HG02678 (cell line): Measurements from ENCODE around the gene PM20D1.
"Not testable (repeated sequence)": the region's sequence is repeated elsewhere in the genome, so short reads cannot be mapped to it uniquely, and the experiment has no call there.

Experiments used
- ATAC-seq: cut with Tn5 transposase; IDR thresholded peaks from one replicate; pipeline ENCODE4 v1.9.1; 2021; ENCODE audit warnings: mild to moderate bottlenecking, moderate library complexity; ENCODE audit not compliant: unreplicated experiment

PM20D1 gene, protein sequence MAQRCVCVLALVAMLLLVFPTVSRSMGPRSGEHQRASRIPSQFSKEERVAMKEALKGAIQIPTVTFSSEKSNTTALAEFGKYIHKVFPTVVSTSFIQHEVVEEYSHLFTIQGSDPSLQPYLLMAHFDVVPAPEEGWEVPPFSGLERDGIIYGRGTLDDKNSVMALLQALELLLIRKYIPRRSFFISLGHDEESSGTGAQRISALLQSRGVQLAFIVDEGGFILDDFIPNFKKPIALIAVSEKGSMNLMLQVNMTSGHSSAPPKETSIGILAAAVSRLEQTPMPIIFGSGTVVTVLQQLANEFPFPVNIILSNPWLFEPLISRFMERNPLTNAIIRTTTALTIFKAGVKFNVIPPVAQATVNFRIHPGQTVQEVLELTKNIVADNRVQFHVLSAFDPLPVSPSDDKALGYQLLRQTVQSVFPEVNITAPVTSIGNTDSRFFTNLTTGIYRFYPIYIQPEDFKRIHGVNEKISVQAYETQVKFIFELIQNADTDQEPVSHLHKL

DNA sequence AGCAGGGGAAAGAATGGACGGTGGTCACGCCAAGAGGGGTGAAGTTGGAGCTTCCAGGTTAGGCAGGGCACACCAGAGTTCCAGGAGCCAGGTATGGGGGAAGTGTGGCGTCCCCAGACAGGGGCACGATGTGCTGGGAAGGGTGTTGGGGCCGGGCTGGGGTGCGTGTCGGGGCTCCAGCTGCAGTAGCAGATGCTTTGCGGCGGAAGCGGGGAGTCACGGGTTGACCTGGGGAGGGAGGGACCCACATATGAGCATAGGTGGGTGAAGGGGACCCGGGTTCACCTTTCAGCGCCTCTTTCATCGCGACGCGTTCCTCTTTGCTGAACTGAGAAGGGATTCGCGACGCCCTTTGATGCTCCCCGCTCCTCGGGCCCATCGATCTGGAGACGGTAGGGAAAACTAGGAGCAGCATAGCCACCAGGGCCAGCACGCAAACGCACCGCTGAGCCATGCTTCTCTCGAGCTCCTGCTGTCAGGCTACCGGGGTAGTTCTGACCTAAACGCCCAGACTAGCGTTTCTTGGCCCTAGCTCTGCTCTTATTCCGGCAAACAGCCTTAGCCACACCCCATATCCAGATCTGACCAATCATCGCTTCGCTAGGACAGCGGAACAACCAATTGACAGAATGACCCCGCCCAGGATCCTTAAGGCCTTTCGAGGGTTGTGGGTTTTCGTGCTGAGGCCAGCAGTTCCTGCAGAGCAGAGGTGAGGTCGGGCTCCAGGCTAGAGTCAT lies at the start of gene PM20D1:
Gene PM20D1 (minus strand): TSS at position 514 of the 737 bp plus-strand sequence. CDS start 60 bp downstream, at position 454.
- peak; percentile 78 for ATAC-seq

DNA sequence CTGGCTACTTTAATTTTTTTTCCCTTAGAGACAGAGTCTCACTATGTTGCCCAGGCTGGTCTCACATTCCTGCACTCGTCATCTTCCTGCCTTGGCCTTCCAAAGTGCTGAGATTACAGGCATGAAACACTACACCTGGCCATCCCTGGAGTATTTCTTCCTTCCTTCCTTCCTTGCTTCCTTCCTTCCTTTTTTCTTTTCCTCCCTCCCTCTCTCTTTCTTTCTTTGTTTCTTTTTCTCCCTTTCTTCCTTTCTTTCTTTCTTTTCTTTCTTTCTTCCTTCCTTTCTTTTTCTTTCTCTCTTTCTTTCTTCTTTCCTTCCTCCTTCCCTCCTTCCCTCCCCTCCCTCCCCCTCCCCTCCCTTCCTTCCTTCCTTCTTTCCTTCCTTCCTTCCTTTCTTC lies 46.4 kb upstream of the PM20D1 start:
- no peak for ATAC-seq

DNA sequence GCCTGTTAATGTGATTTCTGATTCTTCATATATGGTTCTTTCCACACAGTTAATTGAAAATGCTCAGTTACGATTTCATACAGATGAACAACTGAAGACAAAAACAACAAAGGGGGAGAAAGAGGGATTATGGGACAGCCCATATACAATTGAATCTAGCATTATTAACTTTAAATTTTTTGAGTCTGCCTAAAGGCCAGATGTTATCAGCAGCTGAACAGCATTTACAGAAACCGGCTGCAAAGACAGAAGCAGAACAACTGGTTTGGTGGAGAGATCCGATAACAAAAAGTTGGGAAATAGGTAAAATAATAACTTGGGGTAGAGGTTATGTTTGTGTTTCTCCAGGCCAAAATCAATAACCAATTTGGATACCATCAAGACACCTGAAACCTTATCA lies 44.2 kb upstream of the PM20D1 start:
- ATAC-seq = not testable (repeated sequence)

DNA sequence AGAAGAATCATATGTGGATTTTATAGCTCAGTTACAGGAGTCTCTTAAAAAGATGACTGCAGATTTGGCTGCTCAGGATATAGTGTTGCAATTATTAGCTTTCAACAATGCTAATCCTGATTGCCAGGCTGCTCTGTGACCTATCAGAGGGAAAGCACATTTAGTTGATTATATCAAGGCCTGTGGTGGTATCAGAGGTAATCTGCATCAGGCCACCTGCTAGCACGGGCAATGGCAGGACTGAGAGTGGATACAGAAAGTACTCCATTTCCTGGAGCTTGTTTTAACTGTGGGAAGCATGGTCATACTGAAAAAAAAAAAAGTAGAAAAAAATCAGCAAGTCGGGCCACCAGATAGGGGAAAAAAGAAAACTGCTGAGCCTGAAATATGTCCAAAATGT lies 42.2 kb upstream of the PM20D1 start:
- not testable (repeated sequence) for ATAC-seq

DNA sequence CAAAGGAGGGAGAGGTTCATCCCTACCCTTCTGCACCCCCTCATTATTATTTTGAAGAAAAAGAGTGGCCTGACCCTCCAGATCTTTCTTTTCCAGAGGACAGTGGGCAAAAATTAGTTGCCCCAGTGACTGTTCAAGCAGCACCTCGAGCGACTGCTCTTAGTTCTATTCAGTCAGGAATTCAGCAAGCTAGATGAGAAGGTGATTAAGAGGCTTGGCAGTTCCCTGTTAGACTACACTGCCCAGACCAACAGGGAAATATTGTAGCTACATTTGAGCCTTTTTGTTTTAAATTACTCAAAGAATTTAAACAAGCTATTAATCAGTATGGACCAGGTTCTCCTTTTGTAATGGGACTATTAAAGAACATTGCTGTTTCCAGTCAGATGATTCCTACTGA lies 41.5 kb upstream of the PM20D1 start:
- not testable (repeated sequence) for ATAC-seq

DNA sequence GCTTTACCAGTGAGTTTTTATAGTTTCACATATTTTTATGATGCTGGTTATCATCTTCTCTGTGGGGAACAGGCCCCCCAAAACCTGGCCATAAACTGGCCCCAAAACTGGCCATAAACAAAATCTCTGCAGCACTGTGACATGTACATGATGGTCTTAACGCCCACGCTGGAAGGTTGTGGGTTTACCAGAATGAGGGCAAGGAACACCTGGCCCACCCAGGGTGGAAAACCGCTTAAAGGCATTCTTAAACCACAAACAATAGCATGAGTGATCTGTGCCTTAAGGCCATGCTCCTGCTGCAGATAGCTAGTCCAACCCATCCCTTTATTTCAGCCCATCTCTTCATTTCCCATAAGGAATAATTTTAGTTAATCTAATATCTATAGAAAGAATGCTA lies 40.7 kb upstream of the PM20D1 start:
- ATAC-seq = not testable (repeated sequence)

DNA sequence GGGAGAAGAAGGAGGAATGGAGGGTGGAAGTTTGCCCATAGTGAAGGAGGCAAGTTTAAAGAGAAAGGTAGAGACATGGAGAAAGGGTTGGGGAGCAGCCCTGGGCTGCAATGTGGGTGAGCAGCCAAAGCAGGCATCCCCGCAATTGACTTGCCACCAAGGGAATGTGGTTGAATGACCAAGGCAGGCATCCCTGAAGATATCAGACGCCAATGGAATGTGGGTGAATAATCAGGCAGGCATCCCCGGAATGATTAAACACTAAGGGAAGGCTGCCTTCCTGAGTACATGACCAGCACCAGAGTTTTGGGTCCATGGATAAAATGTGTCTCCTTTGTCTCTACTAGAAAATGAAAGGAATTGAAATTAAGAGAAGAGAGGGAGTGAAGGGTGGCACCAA lies 39.8 kb upstream of the PM20D1 start:
- ATAC-seq = not testable (repeated sequence)

DNA sequence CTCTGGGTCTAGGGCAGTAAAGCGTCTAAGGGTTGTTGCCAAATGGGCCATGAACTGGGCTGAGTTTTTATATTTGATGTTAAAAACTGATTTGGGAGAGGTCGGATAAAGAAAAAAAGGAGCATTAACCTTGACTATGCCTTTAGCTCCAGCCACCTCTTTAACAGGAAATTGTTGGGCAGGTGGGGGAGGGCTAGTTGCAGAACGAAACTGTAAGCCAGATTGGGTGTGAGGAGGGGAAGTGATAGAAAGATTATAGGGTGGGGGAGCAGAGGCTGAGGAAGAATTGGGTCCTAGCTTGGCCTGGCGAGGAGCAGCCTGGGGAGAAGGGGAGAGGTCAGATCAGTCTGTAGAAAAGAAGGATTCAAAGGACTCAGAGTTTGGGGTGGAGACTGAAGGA lies 39.1 kb upstream of the PM20D1 start:
- not testable (repeated sequence) for ATAC-seq

DNA sequence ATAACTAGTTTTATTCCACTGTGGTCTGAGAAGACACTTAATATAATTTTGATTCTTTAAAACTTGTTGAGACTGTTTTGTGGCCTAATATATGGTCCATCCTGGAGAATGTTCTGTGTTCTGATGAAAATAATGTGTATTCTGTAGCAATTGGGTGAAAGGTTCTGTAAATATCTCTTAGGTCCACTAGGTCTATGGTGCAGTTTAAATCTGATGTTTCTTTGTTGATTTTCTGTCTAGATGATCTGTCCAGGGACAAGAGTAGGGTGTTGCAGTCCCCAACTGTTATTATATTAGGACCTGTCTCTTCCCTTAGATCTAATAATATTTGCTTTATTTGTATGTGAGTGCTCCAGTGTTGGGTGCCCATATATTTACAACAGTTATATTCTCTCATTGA lies 33.9 kb upstream of the PM20D1 start:
- ATAC-seq = no peak

DNA sequence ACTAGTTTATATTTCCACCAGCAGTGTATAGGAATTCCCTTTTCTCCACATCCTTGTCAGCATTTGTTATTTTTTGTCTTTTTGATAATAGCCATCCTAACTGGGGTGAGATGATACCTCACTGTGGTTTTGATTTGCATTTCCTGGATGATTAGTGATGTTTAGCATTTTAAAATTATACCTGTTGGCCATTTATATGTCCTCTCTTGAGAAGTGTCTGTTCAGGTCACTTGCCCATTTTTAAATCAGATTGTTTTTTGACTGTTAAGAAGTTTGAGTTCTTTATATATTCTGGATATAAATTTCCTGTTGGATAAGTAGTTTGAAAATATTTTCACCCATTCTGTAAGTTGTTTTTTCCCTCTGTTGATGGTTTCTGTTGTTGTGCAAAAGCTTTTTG lies 31.0 kb upstream of the PM20D1 start:
- no peak for ATAC-seq

DNA sequence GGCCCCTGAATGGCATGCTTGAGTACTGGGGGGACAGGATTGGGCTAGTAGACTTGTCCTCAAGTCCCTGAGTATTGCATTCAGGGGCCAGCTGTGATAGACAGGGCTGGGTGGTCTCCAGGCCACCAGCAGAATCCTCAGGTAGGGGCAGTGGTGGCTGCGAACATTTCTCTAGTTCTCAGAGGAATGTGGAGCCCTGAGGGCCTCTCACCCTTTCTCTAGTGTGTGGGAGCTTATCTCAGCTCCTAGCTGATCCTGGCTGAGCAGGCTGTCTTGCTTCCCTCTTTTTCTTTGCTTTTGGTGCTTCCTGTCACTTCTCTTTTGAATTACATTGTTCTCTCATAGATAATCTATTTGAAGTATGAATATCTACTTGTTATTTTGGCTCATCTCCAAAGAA lies 30.0 kb upstream of the PM20D1 start:
- no peak for ATAC-seq

DNA sequence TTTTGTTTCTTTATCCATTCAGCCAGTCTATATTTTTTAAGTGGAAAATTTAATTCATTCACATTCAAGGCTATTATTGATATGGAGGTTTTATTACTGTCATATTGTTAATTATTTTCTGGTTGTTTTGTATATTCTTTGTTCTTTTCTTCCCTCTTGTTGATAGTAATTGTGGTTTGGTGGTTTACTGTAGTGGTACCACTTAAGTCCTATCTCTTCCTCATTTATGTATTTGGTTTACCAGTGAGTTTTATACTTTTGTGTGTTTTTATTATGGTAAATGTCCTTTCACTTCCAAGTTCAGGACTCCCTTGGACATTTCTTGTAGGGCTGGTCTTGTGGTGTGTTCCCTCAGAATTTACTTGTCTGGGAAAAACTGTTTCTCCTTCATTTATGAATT lies 28.1 kb upstream of the PM20D1 start:
- ATAC-seq = no peak

DNA sequence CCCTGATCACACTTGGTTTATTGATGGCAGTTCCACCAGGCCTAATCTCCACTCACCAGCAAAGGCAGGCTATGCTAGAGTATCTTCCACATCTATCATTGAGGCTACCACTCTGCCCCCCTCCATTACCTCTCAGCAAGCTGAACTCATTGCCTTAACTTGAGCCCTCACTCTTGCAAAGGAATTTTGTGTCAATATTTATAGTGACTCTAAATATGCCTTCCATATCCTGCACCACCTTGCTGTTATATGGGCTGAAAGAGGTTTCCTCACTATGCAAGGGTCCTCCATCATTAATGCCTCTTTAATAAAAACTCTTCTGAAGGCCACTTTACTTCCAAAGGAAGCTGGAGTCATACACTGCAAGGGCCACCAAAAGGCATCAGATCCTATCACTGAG lies 23.2 kb upstream of the PM20D1 start:
- ATAC-seq = not testable (repeated sequence)

DNA sequence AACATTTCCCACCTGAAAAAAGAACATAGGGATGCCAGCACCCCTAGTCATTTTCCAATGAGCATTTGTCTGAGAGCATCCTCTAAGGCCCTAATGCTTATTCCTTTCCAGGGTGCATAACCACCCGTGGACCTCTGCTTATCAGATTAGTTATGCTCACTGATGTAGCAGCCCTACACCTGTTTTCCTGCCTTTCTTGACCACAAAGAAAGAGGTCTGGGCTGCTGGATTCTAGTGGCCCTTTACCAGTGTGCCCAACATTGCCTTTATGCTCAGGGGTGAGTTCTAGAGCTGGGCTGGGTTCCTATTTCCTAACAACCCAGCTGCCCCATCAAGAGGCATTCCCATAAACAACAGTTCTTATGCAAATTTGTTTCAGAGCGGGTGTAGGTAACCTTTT lies 20.3 kb upstream of the PM20D1 start:
- no peak for ATAC-seq

DNA sequence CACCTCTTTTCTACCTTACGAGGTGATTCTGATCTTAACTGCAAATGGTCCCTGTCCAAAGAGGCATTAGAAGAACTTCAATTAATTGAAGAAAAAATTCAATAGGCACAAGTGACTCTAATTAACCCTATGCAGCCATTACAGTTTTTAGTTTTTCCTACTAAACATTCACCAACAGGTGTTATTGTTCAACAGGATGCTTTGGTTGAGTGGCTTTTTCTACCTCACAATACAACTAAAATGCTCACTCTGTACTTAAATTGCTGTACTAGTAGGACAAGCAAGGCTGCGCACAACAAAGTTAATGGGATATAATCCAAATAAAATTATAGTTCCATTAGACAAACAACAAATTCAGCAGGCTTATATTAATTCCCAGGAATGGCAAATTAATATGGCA lies 11.6 kb upstream of the PM20D1 start:
- ATAC-seq = no peak

DNA sequence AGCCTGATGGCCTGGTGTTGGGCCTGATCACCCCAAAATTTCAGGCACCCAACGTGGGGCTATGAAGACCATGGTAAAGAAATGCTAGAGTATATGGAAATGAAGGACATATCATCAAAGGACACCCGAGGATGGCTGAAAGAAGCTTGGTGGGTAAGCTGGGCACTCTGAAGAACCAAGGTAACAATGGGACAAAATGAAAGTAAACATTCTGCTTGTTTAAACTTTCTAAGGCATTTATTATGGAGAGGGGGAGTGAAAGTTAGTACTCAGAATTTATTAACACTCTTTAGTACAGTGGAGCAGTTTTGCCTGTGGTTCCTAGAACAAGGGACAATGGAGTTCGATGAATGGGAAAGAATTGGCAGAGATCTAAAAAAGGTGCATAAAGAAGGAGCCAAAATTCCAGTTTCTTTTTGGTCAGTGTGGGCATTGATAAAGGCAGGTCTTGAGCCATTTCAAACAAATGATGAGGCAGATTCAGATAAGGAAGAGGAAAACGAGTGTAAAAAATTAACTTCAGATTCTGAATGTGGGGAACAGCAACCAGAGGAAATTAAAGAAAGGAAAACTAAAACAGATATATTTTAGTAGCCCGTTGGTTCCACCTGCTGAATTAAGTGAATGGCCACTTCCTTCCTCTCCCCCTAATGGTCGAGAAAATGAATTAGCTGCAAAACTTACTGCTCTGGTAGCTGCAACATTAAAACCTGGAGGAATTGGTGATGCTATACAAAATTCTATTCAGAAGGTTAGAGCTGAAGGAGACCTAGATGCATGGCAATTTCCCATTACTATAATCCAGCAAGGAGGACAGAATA lies 8.4 kb upstream of the PM20D1 start:
- ATAC-seq = no peak

DNA sequence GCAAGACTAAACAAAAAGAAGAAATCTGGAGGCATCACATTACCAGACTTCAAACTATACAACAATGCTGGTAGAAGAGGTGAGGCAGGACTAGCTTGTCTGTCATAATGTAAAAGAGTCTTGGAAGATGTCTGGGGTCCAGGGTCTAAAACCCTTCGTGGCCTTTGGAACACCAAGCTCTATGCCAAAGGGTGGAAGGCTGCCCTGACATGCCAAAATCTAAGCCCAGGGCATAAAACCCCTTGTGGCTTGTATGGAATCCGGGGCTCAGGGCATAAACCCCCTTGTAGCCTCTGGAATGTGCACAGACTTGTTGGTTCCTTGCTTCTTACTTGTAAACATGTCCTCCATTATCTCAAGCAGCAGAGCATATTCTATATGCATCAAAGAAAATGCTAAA lies 7.6 kb upstream of the PM20D1 start:
- not testable (repeated sequence) for ATAC-seq

DNA sequence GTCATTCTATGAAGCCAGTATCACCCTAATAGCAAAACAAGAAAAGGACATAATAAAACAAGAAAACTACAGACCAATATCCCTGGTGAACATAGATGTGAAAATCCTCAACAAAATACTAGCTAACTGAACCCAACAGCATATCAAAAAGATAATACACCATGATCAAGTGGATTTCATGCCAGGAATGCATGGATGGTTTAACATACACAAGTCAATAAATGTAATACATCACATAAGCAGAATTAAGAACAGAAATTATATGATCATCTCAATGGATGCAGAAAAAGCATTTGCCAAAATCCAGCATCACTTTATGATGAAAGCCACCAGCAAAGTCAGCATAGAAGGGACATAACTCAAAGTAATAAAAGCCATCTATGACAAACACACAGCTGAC lies 6.5 kb upstream of the PM20D1 start:
- no peak for ATAC-seq

DNA sequence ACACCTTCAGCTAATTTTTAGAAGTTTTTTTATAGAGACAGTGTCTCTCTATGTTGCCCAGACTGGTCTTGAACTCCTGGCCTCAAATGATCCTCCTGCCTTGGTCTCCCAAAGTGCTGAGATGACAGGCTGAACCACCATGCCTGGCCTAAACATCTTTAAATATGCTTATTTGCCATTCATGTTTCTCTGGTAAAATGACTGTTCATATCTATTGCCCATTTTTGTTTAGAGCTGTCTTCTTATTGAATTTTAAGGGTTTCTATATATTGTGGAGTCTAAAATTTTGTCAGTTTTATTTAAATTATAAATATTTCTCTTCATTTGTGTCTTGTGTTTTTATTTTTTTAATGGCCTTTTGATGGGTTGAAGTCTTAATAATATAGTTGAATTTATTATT lies 3.0 kb upstream of the PM20D1 start:
- ATAC-seq = no peak

DNA sequence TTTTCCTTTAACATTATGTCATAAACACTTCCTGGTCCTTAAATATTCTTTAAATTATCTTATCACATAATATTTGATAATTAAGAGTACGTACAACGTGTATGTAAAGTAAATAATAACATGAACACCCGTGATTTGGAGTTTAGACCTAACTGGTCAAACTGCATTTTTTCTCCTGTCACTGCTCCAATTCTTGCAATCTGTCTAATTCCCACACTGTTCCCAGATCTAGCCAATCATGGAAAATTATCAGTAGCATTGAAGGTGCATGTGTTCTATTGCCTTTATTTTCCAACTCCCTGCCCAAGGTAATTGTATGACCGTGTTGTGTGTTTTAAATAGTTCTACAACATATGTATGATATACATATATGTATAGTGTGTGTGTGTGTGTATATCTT lies 2.1 kb upstream of the PM20D1 start:
- no peak for ATAC-seq
